Keratinocyte (primary cell): ENCODE data around the gene DDX42.

Experiments used
- EZH2 ChIP-seq: IDR thresholded peaks from one replicate; pipeline ENCODE4 v1.6.1; 2012; ENCODE audit warnings: inconsistent platforms, mild to moderate bottlenecking, low read length, moderate library complexity
- TF ChIP-seq, protein P1 (sequence below), 3 experiments: IDR thresholded peaks in 1 of 3; conservative IDR thresholded peaks in 1 of 3; optimal IDR thresholded peaks in 1 of 3; 2 replicates in 2 of 3; 3 replicates in 1 of 3; pipeline versions ENCODE3 to v1.5.1; 2011; ENCODE audit warnings: low read length in 3 of 3, mild to moderate bottlenecking in 3 of 3, moderate library complexity in 2 of 3, control low read depth in 1 of 3, inconsistent platforms in 1 of 3; ENCODE audit not compliant: insufficient read depth in 2 of 3; ENCODE audit errors: extremely low read depth in 1 of 3

GRCh38 chr17:63823659-63824331, 49.8 kb downstream of the DDX42 start:
- TF ChIP-seq, protein P1, sequence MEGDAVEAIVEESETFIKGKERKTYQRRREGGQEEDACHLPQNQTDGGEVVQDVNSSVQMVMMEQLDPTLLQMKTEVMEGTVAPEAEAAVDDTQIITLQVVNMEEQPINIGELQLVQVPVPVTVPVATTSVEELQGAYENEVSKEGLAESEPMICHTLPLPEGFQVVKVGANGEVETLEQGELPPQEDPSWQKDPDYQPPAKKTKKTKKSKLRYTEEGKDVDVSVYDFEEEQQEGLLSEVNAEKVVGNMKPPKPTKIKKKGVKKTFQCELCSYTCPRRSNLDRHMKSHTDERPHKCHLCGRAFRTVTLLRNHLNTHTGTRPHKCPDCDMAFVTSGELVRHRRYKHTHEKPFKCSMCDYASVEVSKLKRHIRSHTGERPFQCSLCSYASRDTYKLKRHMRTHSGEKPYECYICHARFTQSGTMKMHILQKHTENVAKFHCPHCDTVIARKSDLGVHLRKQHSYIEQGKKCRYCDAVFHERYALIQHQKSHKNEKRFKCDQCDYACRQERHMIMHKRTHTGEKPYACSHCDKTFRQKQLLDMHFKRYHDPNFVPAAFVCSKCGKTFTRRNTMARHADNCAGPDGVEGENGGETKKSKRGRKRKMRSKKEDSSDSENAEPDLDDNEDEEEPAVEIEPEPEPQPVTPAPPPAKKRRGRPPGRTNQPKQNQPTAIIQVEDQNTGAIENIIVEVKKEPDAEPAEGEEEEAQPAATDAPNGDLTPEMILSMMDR (optimal IDR thresholded peaks at IDR 0.05 in 1 of 3, IDR thresholded peaks at IDR 0.05 in 1 of 3, conservative IDR thresholded peaks at IDR 0.05 in 1 of 3; ENCODE audit: extremely low read depth in 1 of 3, insufficient read depth in 2 of 3, low read length in 3 of 3), result no peak
- no peak for TF ChIP-seq EZH2
